OCI-LY3 (cell line): Measurements from ENCODE around the gene LDLRAD1.
"Not testable (repeated sequence)": the region's sequence is repeated elsewhere in the genome, so short reads cannot be mapped to it uniquely, and the experiment has no call there.

Experiments
- H2AFZ ChIP-seq: fragments of 200-600, 300-600 bp; shearing (Covaris generic); 2 replicates; pipeline ENCODE4 v1.6.0; 2014; ENCODE audit warnings: antibody characterized with exemption, low read depth, low read length
- H3K27ac ChIP-seq: fragments of 200-600, 300-600 bp; sonication (generic); 2 replicates; pipeline ENCODE4 v1.5.1; 2014; ENCODE audit warnings: mild to moderate bottlenecking, low read length, moderate library complexity, mixed read lengths
- H3K27me3 ChIP-seq: fragments of 200-600, 300-600 bp; sonication (generic); 2 replicates; pipeline ENCODE4 v1.6.1; 2014; ENCODE audit warnings: low read depth, low read length, mixed read lengths
- H3K36me3 ChIP-seq: fragments of 200-600, 300-600 bp; sonication (generic); replicated peaks from 2 replicates; pipeline ENCODE3; 2014; ENCODE audit warnings: low read depth, low read length, mixed read lengths
- H3K4me1 ChIP-seq: fragments of 300-600, 200-600 bp; sonication (generic); 2 replicates; pipeline ENCODE4 v1.6.1; 2014; ENCODE audit warnings: low read length, mixed read lengths
- H3K4me2 ChIP-seq: fragments of 200-600, 300-600 bp; sonication (generic); 2 replicates; pipeline ENCODE4 v1.6.1; 2014; ENCODE audit warnings: low read length, mixed read lengths
- H3K4me3 ChIP-seq: fragments of 300-600, 200-600 bp; sonication (generic); 2 replicates; pipeline ENCODE4 v1.5.1; 2014; ENCODE audit warnings: antibody characterized with exemption, mild to moderate bottlenecking, low read length, moderate library complexity
- H3K79me2 ChIP-seq: fragments of 300-600, 200-600 bp; shearing (Covaris generic); 2 replicates; pipeline ENCODE4 v1.6.1; 2014; ENCODE audit warnings: mild to moderate bottlenecking, low read length, mixed read lengths
- H3K9ac ChIP-seq: fragments of 300-600, 200-600 bp; shearing (Covaris generic); 2 replicates; pipeline ENCODE4 v1.6.0; 2014; ENCODE audit warnings: mild to moderate bottlenecking, low read length, moderate library complexity
- H3K9me3 ChIP-seq: fragments of 200-600, 300-600 bp; shearing (Covaris generic); 2 replicates; pipeline ENCODE4 v1.6.1; 2014; ENCODE audit warnings: low read length, mixed read lengths; ENCODE audit not compliant: insufficient read depth
- H4K20me1 ChIP-seq: fragments of 200-600, 300-600 bp; sonication (generic); 2 replicates; pipeline ENCODE4 v1.6.1; 2016; ENCODE audit warnings: low read length, mixed read lengths; ENCODE audit not compliant: insufficient read depth
- CTCF ChIP-seq: fragments of 200-600, 300-600 bp; sonication (generic); IDR thresholded peaks from 2 replicates; pipeline ENCODE4 v1.5.1; 2014; ENCODE audit warnings: antibody characterized with exemption, low read length, low read depth
- EZH2phosphoT487 ChIP-seq: fragments of 200-600 bp; shearing (Covaris generic); IDR thresholded peaks from 2 replicates; pipeline ENCODE4 v1.6.1; 2018; ENCODE audit warnings: antibody characterized with exemption, mixed run types, low read depth

The LDLRAD1 gene

GRCh38 chr1:54037476-54037875, 19.5 kb upstream of the LDLRAD1 start:
- H4K20me1 ChIP-seq = no peaks in the 10 kb centered on the region
- no peak overlapping the region for H3K27ac ChIP-seq
- no peak overlapping the region for H3K9ac ChIP-seq
- H3K27me3 ChIP-seq = no peaks in the 10 kb centered on the region
- H3K36me3 ChIP-seq = peaks cover 7% of the 10 kb centered on the region
- TF ChIP-seq CTCF (no peak), EZH2phosphoT487 (no peak)
- no peaks in the 10 kb centered on the region for H3K4me1 ChIP-seq
- no peak overlapping the region for H2AFZ ChIP-seq
- H3K9me3 ChIP-seq = no peaks in the 10 kb centered on the region
- H3K79me2 ChIP-seq = no peaks in the 10 kb centered on the region
- H3K4me3 ChIP-seq = no peak overlapping the region
- H3K4me2 ChIP-seq = no peak overlapping the region

- Histone ChIP-seq H4K20me1 (no peaks in the 10 kb centered on the region), H3K27ac (no peak overlapping the region), H3K9ac (no peak overlapping the region), H3K79me2 (no peaks in the 10 kb centered on the region), H3K4me2 (no peak overlapping the region), H3K36me3 (peaks cover 6% of the 10 kb centered on the region), H3K4me1 (no peaks in the 10 kb centered on the region; the same call in 1 of the 2 replicates), H3K9me3 (no peaks in the 10 kb centered on the region), H3K27me3 (no peaks in the 10 kb centered on the region), H2AFZ (no peak overlapping the region), H3K4me3 (no peak overlapping the region)
- TF ChIP-seq CTCF = no peak
- TF ChIP-seq EZH2phosphoT487 = no peak
These were observed 10.6 kb upstream of the LDLRAD1 start for GRCh38 chr1:54028306-54029251.

GRCh38 chr1:54027848-54028247, 9.9 kb upstream of the LDLRAD1 start:
- H3K9me3 ChIP-seq = no peaks in the 10 kb centered on the region
- TF ChIP-seq CTCF (no peak), EZH2phosphoT487 (no peak)
- no peaks in the 10 kb centered on the region; the same call in 1 of the 2 replicates for H3K4me1 ChIP-seq
- peaks cover 6% of the 10 kb centered on the region for H3K36me3 ChIP-seq
- H2AFZ ChIP-seq = no peak overlapping the region
- no peak overlapping the region for H3K27ac ChIP-seq
- H3K4me3 ChIP-seq = no peak overlapping the region
- no peaks in the 10 kb centered on the region for H3K27me3 ChIP-seq
- H4K20me1 ChIP-seq = no peaks in the 10 kb centered on the region
- no peaks in the 10 kb centered on the region for H3K79me2 ChIP-seq
- H3K9ac ChIP-seq = no peak overlapping the region
- H3K4me2 ChIP-seq = no peak overlapping the region

- H3K9me3 ChIP-seq, H3K36me3 ChIP-seq, H3K9ac ChIP-seq, H3K79me2 ChIP-seq, H3K4me3 ChIP-seq, H3K27ac ChIP-seq, H2AFZ ChIP-seq, H4K20me1 ChIP-seq, H3K4me2 ChIP-seq, H3K4me1 ChIP-seq, H3K27me3 ChIP-seq: not testable (repeated sequence)
These were observed 6.8 kb upstream of the LDLRAD1 start for GRCh38 chr1:54024811-54025210.
